HEK293T (cell line): Measurements from ENCODE around the gene OVOL2.

Experiments used
- FOXK2 ChIP-seq: fragments of 450-650 bp; IDR thresholded peaks from 2 replicates; pipeline ENCODE4 v1.6.1; 2016; ENCODE audit warnings: mild to moderate bottlenecking
- FOXM1 ChIP-seq: fragments of 450-650 bp; IDR thresholded peaks from 2 replicates; pipeline ENCODE4 v1.6.1; 2017; ENCODE audit warnings: mild to moderate bottlenecking, borderline replicate concordance
- LEF1 ChIP-seq: fragments of 450-650 bp; IDR thresholded peaks from 2 replicates; pipeline ENCODE4 v1.6.1; 2017; ENCODE audit warnings: mild to moderate bottlenecking, borderline replicate concordance
- SUZ12 ChIP-seq: fragments of 450-650 bp; IDR thresholded peaks from 2 replicates; pipeline ENCODE4 v1.6.1; 2016; ENCODE audit warnings: mild to moderate bottlenecking

GRCh38 chr20:18016772-18017171, 40.9 kb downstream of the OVOL2 start:
- TF ChIP-seq FOXM1 (no peak), FOXK2 (no peak), SUZ12 (no peak), LEF1 (no peak)
